H1 (cell line): Measurements from ENCODE around the gene ZNF624. TPM values are rescaled to one million over a fixed set of nuclear protein-coding genes. Genes with fewer than 3 reads are reported as not detected.
A peak's percentile ranks its signal among the peaks of the same experiment; 100 is the strongest.

Experiments used
- CTCF ChIA-PET: fragments of 300-600 bp; sonication (Branson Sonifier 250); formaldehyde crosslinking; loops from one replicate; lab custom pipeline; 2021; ENCODE audit not compliant: partially characterized antibody; lab: Charles Lee
- POLR2A ChIA-PET: fragments of 300-600 bp; sonication (Branson Sonifier 250); formaldehyde crosslinking; loops from one replicate; lab custom pipeline; 2021; ENCODE audit warnings: inconsistent platforms; ENCODE audit not compliant: partially characterized antibody; lab: Charles Lee
- DNase-seq, 2 experiments: peaks; one replicate each; pipeline versions ENCODE4 v3.0.0 to v3.0.0-alpha.2; 2010 to 2022; ENCODE audit warnings: low spot score in 2 of 2, low read depth in 1 of 2, mixed read lengths in 1 of 2
- FAIRE-seq: peaks from 2 replicates; lab custom pipeline; 2011; peaks lifted over from hg19 to GRCh38; lab: Jason Lieb, UNC
- H2AFZ ChIP-seq: 2 replicates; pipeline ENCODE4 v1.8.1; 2012; ENCODE audit warnings: low read length, inconsistent platforms
- H2AK5ac ChIP-seq: 2 replicates; pipeline ENCODE4 v1.6.1; 2013; ENCODE audit warnings: low read depth, low read length
- H2BK120ac ChIP-seq: replicated peaks from 2 replicates; pipeline ENCODE3; 2013; ENCODE audit warnings: low read depth, low read length, inconsistent platforms
- H2BK12ac ChIP-seq: 2 replicates; pipeline ENCODE4 v1.6.1; 2013; ENCODE audit warnings: low read depth, low read length
- H2BK15ac ChIP-seq: 2 replicates; pipeline ENCODE4 v1.6.1; 2013; ENCODE audit warnings: low read length
- H2BK20ac ChIP-seq: 2 replicates; pipeline ENCODE4 v1.6.1; 2013; ENCODE audit warnings: low read length
- H2BK5ac ChIP-seq: 2 replicates; pipeline ENCODE4 v1.6.1; 2013; ENCODE audit warnings: low read depth, low read length
- H3K14ac ChIP-seq: 2 replicates; pipeline ENCODE4 v1.6.1; 2013; ENCODE audit warnings: inconsistent platforms; ENCODE audit not compliant: insufficient read length
- H3K18ac ChIP-seq: 2 replicates; pipeline ENCODE4 v1.6.1; 2013; ENCODE audit warnings: low read length; ENCODE audit errors: extremely low read depth
- H3K23ac ChIP-seq: 2 replicates; pipeline ENCODE4 v1.6.1; 2013; ENCODE audit warnings: inconsistent platforms; ENCODE audit not compliant: insufficient read length
- H3K23me2 ChIP-seq: 2 replicates; pipeline ENCODE4 v1.6.1; 2013; ENCODE audit warnings: low read depth, low read length
- H3K27ac ChIP-seq: 2 replicates; pipeline ENCODE4 v1.6.1; 2011; ENCODE audit warnings: low read depth, low read length, inconsistent platforms
- H3K27me3 ChIP-seq, 4 experiments: replicated peaks in 1 of 4; 1 replicate in 1 of 4; 2 replicates in 3 of 4; pipeline versions ENCODE4 v1.6.1 to v1.8.1; 2011 to 2013; ENCODE audit warnings: low read length in 3 of 4, mild to moderate bottlenecking in 3 of 4, inconsistent platforms in 2 of 4, mixed read lengths in 2 of 4, moderate library complexity in 1 of 4; ENCODE audit not compliant: control insufficient read depth in 3 of 4, insufficient read depth in 3 of 4; ENCODE audit errors: extremely low read depth in 1 of 4
- H3K36me3 ChIP-seq, 4 experiments: 2 replicates each; pipeline versions ENCODE4 v1.6.1 to v1.8.1; 2011 to 2013; ENCODE audit warnings: mild to moderate bottlenecking in 4 of 4, low read length in 3 of 4, moderate library complexity in 2 of 4, control low read depth in 1 of 4, inconsistent platforms in 1 of 4; ENCODE audit not compliant: insufficient read depth in 4 of 4, control insufficient read depth in 2 of 4
- H3K4ac ChIP-seq: replicated peaks from 2 replicates; pipeline ENCODE3; 2013; ENCODE audit warnings: low read length, low read depth, mixed read lengths, inconsistent platforms; ENCODE audit not compliant: insufficient read length
- H3K4me1 ChIP-seq, 4 experiments: replicated peaks in 1 of 4; 1 replicate in 1 of 4; 2 replicates in 3 of 4; pipeline versions ENCODE4 v1.6.1 to v1.8.1; 2011 to 2013; ENCODE audit warnings: low read length in 3 of 4, inconsistent platforms in 2 of 4, mixed read lengths in 1 of 4; ENCODE audit not compliant: insufficient read depth in 4 of 4, control insufficient read depth in 3 of 4
- H3K4me2 ChIP-seq, 2 experiments: 2 replicates each; pipeline versions ENCODE4 v1.6.1 to v1.8.1; 2011 to 2013; ENCODE audit warnings: low read depth in 2 of 2, low read length in 2 of 2, control low read depth in 1 of 2, inconsistent platforms in 1 of 2, mild to moderate bottlenecking in 1 of 2; ENCODE audit not compliant: insufficient read depth in 1 of 2
- H3K4me3 ChIP-seq, 4 experiments: fragments of 200-600, 300-600 bp in 1 of 4; sonication (generic), shearing (Covaris generic), sonication (Bioruptor Twin) in 1 of 4; 2 replicates each; pipeline versions ENCODE4 v1.5.1 to v1.8.1; 2011 to 2016; ENCODE audit warnings: low read length in 4 of 4, low read depth in 3 of 4, control low read depth in 2 of 4, inconsistent platforms in 2 of 4, mild to moderate bottlenecking in 2 of 4, mixed read lengths in 1 of 4, moderate library complexity in 1 of 4; ENCODE audit not compliant: insufficient read depth in 2 of 4; ENCODE audit errors: extremely low read depth in 1 of 4
- H3K56ac ChIP-seq: replicated peaks from 2 replicates; pipeline ENCODE3; 2013; ENCODE audit warnings: low read depth, mild to moderate bottlenecking, mixed read lengths, low read length, inconsistent platforms; ENCODE audit not compliant: insufficient read length
- H3K79me1 ChIP-seq: 2 replicates; pipeline ENCODE4 v1.6.1; 2013; ENCODE audit warnings: low read depth, low read length, control low read depth
- H3K79me2 ChIP-seq, 2 experiments: 2 replicates each; pipeline versions ENCODE4 v1.6.1 to v1.8.1; 2012 to 2013; ENCODE audit warnings: low read length in 2 of 2, mild to moderate bottlenecking in 2 of 2, inconsistent platforms in 1 of 2; ENCODE audit not compliant: insufficient read depth in 2 of 2, control insufficient read depth in 1 of 2
- H3K9ac ChIP-seq, 4 experiments: replicated peaks in 1 of 4; 1 replicate in 1 of 4; 2 replicates in 3 of 4; pipeline versions ENCODE4 v1.6.1 to v1.8.1; 2011 to 2013; ENCODE audit warnings: low read depth in 3 of 4, low read length in 3 of 4, control low read depth in 2 of 4, mild to moderate bottlenecking in 2 of 4, moderate library complexity in 2 of 4, inconsistent platforms in 1 of 4; ENCODE audit errors: extremely low read depth in 1 of 4
- H3K9me3 ChIP-seq, 2 experiments: 2 replicates each; pipeline versions ENCODE4 v1.6.1 to v1.8.1; 2012 to 2013; ENCODE audit warnings: mild to moderate bottlenecking in 2 of 2, moderate library complexity in 2 of 2, control low read depth in 1 of 2, inconsistent platforms in 1 of 2, low read depth in 1 of 2, low read length in 1 of 2, mixed read lengths in 1 of 2; ENCODE audit not compliant: insufficient read depth in 2 of 2
- H4K20me1 ChIP-seq, 2 experiments: replicated peaks in 1 of 2; 2 replicates each; pipeline versions ENCODE3 to v1.8.1; 2011 to 2013; ENCODE audit warnings: inconsistent platforms in 2 of 2, low read length in 2 of 2, mild to moderate bottlenecking in 1 of 2; ENCODE audit not compliant: insufficient read depth in 2 of 2, control insufficient read depth in 1 of 2
- H4K5ac ChIP-seq: 2 replicates; pipeline ENCODE4 v1.6.1; 2013; ENCODE audit warnings: low read length, low read depth, mixed read lengths, inconsistent platforms; ENCODE audit not compliant: insufficient read length
- H4K8ac ChIP-seq: 2 replicates; pipeline ENCODE4 v1.8.0; 2013; ENCODE audit warnings: mild to moderate bottlenecking, moderate library complexity, low read length, inconsistent platforms; ENCODE audit not compliant: insufficient read depth; ENCODE audit errors: extremely low read depth
- H4K91ac ChIP-seq: replicated peaks from 2 replicates; pipeline ENCODE3; 2013; ENCODE audit warnings: low read length, mixed read lengths, inconsistent platforms; ENCODE audit not compliant: insufficient read length
- KDM5A ChIP-seq: fragments of 200-600 bp; IDR thresholded peaks from 2 replicates; pipeline ENCODE4 v1.7.1; 2012; ENCODE audit warnings: mild to moderate bottlenecking, low read length, inconsistent platforms, mixed read lengths
- RXRA ChIP-seq: IDR thresholded peaks from 2 replicates; pipeline ENCODE4 v1.6.1; 2011; ENCODE audit warnings: low read depth, mild to moderate bottlenecking, low read length, moderate library complexity; ENCODE audit not compliant: insufficient read depth
- WGBS, 2 experiments: shearing (Covaris generic) in 1 of 2; methylation state at CpG; one replicate each; pipeline versions ENCODE4 v1.1.6 to v1.1.7; 2013 to 2015; ENCODE audit warnings: low lambda C conversion rate in 2 of 2, mixed read lengths in 2 of 2, inconsistent platforms in 1 of 2, low coverage in 1 of 2, missing lambda C conversion rate in 1 of 2; ENCODE audit not compliant: insufficient replicate concordance in 2 of 2, insufficient coverage in 1 of 2, insufficient read length in 1 of 2; ENCODE audit errors: extremely low coverage in 1 of 2, missing lambda C conversion rate in 1 of 2; 5-methylcytosine and 5-hydroxymethylcytosine counted together
- polyA plus RNA-seq, 7 experiments: library from polyadenylated mRNA; depleted of rRNA in 3 of 7; stranded (reverse) in 5 of 7; unstranded in 2 of 7; fragments of >200 nt in 5 of 7; fragments of 200-250 nt in 2 of 7; gene quantifications; 1 replicate in 5 of 7; 2 replicates in 1 of 7; 4 replicates in 1 of 7; pipeline versions ENCODE4 v1.2.1 to v1.2.3, GENCODE V29; 2011 to 2013; ENCODE audit warnings: missing spikeins in 2 of 7, mixed read lengths in 2 of 7
- total RNA-seq: library from RNA; stranded (reverse); fragmentation: NEBNext Ultra II Directional; extraction: Animal tissue kit (Norgen Biotek cat#: 25700); gene quantifications from 2 replicates; pipeline ENCODE4 v1.2.1, GENCODE V29; 2021

ZNF624 gene
- total and polyA plus RNA-seq, 2 of the 8 experiments (the other 6 are each of a cell fraction or from before 2014, with no cell fraction given), result 0.39 to 2.5 TPM

DNA sequence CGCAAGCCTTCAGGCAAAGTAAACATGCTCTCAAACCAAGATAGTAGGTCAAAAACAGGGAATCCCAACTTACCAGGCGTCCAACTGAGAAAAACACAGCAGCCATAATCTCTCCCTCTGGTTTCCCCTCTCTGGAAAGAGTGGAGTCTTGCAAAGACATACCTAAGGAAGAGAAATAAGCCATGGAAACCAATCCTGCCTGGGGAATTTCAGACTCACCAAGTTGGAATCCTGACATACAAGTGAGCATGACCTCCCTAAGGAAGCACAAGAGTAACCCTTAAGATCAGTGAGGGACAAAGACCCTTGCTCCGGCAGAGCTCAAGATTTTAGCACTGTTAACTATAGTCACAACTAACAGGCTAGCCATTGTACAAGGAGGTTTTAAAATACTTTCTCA is 4.1 kb downstream of the ZNF624 start:
- H3K56ac ChIP-seq, result no peak overlapping the region
- no peak overlapping the region for H3K18ac ChIP-seq
- H4K5ac ChIP-seq, result no peak overlapping the region
- no peak overlapping the region for H4K91ac ChIP-seq
- H3K4ac ChIP-seq, result no peak overlapping the region
- no peak overlapping the region for H3K4me2 ChIP-seq
- no peak overlapping the region for H2BK5ac ChIP-seq
- H3K4me3 ChIP-seq, result no peak overlapping the region
- H3K4me1 ChIP-seq, result peaks cover 1 to 9% (median 4%) of the 10 kb centered on the region in 4 experiments; a peak in 4 of 7 replicates
- H3K79me2 ChIP-seq, result no peaks in the 10 kb centered on the region
- no peaks in the 10 kb centered on the region for H3K27me3 ChIP-seq
- no peak overlapping the region for H2AK5ac ChIP-seq
- no peaks in the 10 kb centered on the region for H3K79me1 ChIP-seq
- H3K14ac ChIP-seq, result no peak overlapping the region
- CTCF ChIA-PET, result interaction anchor here (3.4 kb wide), 1 partner anchor 60 kb away, joined by 9 read pairs; no protein-coding TSS in a partner anchor
- no peaks in the 10 kb centered on the region for H3K9me3 ChIP-seq
- 0 out of 2 replicates have a peak overlapping the region, but pooled peaks have one; percentile 33 for H2AFZ ChIP-seq
- no peak overlapping the region for H3K27ac ChIP-seq
- no peak overlapping the region for H2BK20ac ChIP-seq
- POLR2A ChIA-PET, result no interaction called here
- no peak overlapping the region for H4K8ac ChIP-seq
- no peak for TF ChIP-seq RXRA
- no peak for TF ChIP-seq KDM5A
- no peak overlapping the region for H3K9ac ChIP-seq
- no peak overlapping the region for H3K23ac ChIP-seq
- 93% methylated on average over 3 of the region's 3 CpGs; no CpG with 5 or more reads in 1 of the 2 experiments for WGBS, 2 experiments
- H2BK12ac ChIP-seq, result no peak overlapping the region
- H3K36me3 ChIP-seq, result no peaks in the 10 kb centered on the region
- peaks cover 5% of the 10 kb centered on the region; the same call in 1 of the 2 replicates for H3K23me2 ChIP-seq
- H2BK15ac ChIP-seq, result no peak overlapping the region
- DNase-seq (no peak), FAIRE-seq (peak; percentile 24)
- no peak overlapping the region for H2BK120ac ChIP-seq
- H4K20me1 ChIP-seq, result no peaks in the 10 kb centered on the region
